Mucosa of descending colon (tissue), 3 donors: ENCODE results near the gene TGFBR3L. TPM values are rescaled to one million over a fixed set of nuclear protein-coding genes. Genes with fewer than 3 reads are reported as not detected.

ENCODE experiments used
- ATAC-seq: fragments of 200-7000 bp; cut with Tn5 transposase; one replicate; pipeline ENCODE4 v1.9.1; 2020; ENCODE audit warnings: mild to moderate bottlenecking, moderate library complexity
- DNase-seq, 3 donors: peaks; one replicate each; pipeline ENCODE4 v3.0.0-alpha.2; 2020
- H3K36me3 ChIP-seq: fragments of 200-600 bp; one replicate; pipeline ENCODE4 v1.8.0; 2021; ENCODE audit warnings: low read depth, mild to moderate bottlenecking
- H3K4me1 ChIP-seq: fragments of 200-600 bp; one replicate; pipeline ENCODE4 v1.8.0; 2021; ENCODE audit warnings: low read depth, mild to moderate bottlenecking
- H3K4me3 ChIP-seq: fragments of 200-600 bp; one replicate; pipeline ENCODE4 v1.8.0; 2021; ENCODE audit warnings: mild to moderate bottlenecking
- H3K9me3 ChIP-seq: fragments of 200-600 bp; one replicate; pipeline ENCODE4 v1.8.0; 2021; ENCODE audit warnings: mild to moderate bottlenecking
- intact Hi-C, 2 donors: fragments of 100-400 bp; cut with DNase I in 1 of 2; cut with micrococcal nuclease in 1 of 2; formaldehyde crosslinking; loops; one replicate each; pipeline versions ENCODE4 v1.11.0 to v1.11.1; 2022; cut with DNase I, micrococcal nuclease
- total RNA-seq, 3 donors: library from RNA; stranded (reverse); fragmentation: NEBNext Ultra II Directional in 2 of 3; extraction: Animal tissue kit (Norgen Biotek cat#: 25700) in 2 of 3; gene quantifications; one replicate each; pipeline versions ENCODE4 v1.2.1 to v1.2.4, GENCODE V29; 2021 to 2023
- TF ChIP-seq, protein P1 (sequence below): fragments of 200-600 bp; IDR thresholded peaks from one replicate; pipeline ENCODE4 v1.8.0; 2022; ENCODE audit warnings: antibody characterized with exemption, mild to moderate bottlenecking
- donor health status: DM: no; HTN: no; CAD: no; lungs with moderate emphysema.
- donor health status: DM: no; HTN: no; CAD: no.
- donor health status: DM: no; HTN: yes; CAD: no.

TGFBR3L gene
- total RNA-seq, 3 donors from 2014 or later, result 0.79 TPM; not detected in 2

DNA sequence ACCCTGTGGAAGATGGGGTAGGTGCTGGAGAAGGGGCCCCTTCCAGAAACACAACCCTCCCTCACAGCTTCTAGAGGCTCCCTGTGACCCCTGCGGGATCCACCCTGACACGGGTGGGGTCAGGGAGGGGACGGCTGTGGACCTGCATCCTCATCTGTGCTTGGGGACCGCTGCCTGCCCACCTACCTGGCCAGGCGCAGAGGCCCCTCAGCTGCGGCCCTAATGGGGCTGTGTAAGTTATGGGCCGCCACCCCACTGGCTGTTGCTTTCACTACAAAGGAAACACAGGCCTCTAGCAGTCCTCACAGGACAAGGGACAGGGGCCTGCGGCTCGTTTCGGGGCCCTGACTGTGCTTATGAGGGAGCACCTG is 18.3 kb downstream of the TGFBR3L start:
- H3K4me3 ChIP-seq, result no peak overlapping the region
- no peak for DNase-seq
- intact Hi-C loops, result no loop called here
- no peak for ATAC-seq
- H3K36me3 ChIP-seq, result no peaks in the 10 kb centered on the region
- TF ChIP-seq, protein P1, sequence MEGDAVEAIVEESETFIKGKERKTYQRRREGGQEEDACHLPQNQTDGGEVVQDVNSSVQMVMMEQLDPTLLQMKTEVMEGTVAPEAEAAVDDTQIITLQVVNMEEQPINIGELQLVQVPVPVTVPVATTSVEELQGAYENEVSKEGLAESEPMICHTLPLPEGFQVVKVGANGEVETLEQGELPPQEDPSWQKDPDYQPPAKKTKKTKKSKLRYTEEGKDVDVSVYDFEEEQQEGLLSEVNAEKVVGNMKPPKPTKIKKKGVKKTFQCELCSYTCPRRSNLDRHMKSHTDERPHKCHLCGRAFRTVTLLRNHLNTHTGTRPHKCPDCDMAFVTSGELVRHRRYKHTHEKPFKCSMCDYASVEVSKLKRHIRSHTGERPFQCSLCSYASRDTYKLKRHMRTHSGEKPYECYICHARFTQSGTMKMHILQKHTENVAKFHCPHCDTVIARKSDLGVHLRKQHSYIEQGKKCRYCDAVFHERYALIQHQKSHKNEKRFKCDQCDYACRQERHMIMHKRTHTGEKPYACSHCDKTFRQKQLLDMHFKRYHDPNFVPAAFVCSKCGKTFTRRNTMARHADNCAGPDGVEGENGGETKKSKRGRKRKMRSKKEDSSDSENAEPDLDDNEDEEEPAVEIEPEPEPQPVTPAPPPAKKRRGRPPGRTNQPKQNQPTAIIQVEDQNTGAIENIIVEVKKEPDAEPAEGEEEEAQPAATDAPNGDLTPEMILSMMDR, result no peak
- H3K4me1 ChIP-seq, result peaks cover 3% of the 10 kb centered on the region
- H3K9me3 ChIP-seq, result no peaks in the 10 kb centered on the region

DNA sequence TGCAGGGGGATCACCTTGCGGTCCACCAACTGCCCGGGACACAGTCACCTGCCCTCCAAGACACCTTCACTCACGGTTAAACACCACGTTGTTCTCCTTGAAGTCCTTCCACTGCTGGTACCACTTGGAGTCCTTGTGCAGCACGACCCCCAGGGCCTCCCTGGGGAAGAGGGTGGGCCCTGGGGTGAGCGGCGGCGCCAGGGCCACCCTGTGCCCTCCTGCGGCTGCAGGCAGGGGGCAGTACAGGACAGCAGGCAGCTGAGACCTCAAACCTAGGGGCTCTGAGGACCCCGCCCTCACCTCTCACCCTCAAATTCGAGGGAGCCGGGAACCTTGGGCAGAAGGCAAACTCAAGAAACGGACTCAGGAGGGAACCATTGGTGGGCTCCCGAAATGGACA is 18.8 kb downstream of the TGFBR3L start:
- no peaks in the 10 kb centered on the region for H3K36me3 ChIP-seq
- TF ChIP-seq, protein P1, result no peak
- ATAC-seq (no peak), DNase-seq (no peak)
- H3K9me3 ChIP-seq, result no peaks in the 10 kb centered on the region
- no peak overlapping the region for H3K4me3 ChIP-seq
- peaks cover 3% of the 10 kb centered on the region for H3K4me1 ChIP-seq
- intact Hi-C loops, result no loop called here

DNA sequence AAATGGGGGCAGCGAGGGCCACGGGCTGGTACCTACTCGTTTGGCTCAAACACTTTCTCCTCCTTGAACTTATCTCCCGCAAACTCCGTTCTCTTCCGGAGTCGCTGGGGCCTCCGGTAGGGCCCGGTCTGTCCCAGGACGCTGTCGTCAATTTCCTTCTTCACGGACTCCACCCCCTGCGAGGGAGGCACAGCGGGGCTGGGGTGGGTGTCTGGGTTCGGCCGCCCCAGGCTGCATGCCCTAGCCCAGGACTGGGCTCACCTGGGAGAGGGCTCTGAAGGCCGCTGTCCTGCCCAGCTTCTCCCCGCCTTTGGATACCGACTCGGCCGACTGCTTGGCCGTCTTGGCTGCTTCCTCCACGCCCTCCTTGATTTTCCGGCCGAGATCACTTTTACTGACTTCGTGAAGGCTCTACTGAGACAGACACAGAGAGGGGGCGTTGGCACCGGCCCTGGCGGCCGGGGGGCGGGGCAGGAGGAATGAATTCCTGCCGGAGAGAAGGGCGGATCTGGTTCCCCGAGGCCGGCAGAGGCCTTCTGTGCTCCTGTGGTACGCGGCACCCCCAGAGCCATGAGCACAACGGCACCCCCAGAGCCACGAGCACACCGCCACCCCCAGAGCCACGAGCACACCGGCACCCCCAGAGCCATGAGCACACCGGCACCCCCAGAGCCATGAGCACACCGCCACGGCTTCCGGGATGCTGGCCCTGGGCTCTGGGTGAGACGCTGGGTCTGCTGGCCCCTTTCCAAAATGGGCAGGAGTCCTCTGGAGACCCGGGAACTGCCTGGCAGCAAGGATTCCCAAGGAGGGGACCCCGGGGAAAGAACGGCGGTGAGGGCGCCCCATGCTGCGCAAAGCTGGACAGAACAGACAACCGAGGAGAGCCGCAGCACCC is 19.4 kb downstream of the TGFBR3L start:
- intact Hi-C loops, result no loop called here
- peak; percentile 60 for ATAC-seq
- Histone ChIP-seq H3K36me3 (no peaks in the 10 kb centered on the region), H3K4me1 (peaks cover 3% of the 10 kb centered on the region), H3K9me3 (no peaks in the 10 kb centered on the region), H3K4me3 (no peak overlapping the region)
- TF ChIP-seq, protein P1, result no peak
- peak in 1 of 3 donors; percentile 57 for DNase-seq

DNA sequence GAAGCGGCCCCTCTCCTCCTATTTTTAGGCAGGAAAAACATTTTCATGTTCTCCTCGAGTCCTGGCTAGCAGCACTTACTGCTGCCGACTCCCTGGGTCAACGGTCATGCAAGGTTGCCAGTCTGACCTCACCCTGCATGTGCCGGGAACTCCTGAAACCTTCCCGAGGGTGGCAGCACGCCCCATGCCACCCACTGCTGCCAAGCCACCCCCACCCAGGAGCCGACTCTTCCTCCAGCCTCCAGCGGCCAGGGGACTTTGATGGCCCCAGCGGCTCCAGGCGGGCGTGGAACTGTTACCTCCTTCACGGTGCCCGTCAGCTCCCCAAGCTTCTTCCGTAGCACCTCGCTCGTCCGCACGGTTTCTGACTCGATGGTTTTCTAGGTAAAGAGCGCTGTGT is 20.1 kb downstream of the TGFBR3L start:
- no peaks in the 10 kb centered on the region for H3K36me3 ChIP-seq
- TF ChIP-seq, protein P1, result no peak
- intact Hi-C loops, result no loop called here
- no peak for ATAC-seq
- DNase-seq, result no peak
- H3K4me3 ChIP-seq, result no peak overlapping the region
- H3K9me3 ChIP-seq, result no peaks in the 10 kb centered on the region
- no peaks in the 10 kb centered on the region for H3K4me1 ChIP-seq

DNA sequence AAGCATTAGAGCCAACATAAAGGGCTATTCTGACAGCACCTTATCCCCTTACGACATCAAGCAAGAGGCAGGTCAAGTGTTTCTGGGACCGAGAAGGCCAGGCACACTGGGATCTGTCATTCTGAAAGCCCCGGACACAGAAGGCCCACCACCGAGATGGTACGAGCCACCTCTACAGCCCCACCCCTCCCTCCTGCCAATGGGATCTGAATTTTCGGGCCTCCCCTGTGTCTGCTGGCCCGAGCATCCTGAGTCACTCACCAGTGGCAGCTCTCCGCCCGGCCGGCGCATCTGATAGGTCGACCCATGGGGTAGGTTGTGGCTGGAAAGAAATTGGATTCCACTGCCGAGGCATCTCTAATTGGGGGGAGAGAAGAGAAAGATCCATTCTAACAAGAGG is 26.2 kb downstream of the TGFBR3L start:
- no peaks in the 10 kb centered on the region for H3K9me3 ChIP-seq
- ATAC-seq, result no peak
- H3K36me3 ChIP-seq, result peaks cover 3% of the 10 kb centered on the region
- intact Hi-C loops, result loop anchor here (10.0 kb wide), 1 partner anchor 314 kb away; no protein-coding TSS in a partner anchor
- DNase-seq, result peak in 1 of 3 donors; percentile 37
- H3K4me1 ChIP-seq, result peaks cover 10% of the 10 kb centered on the region
- no peak overlapping the region for H3K4me3 ChIP-seq
- TF ChIP-seq, protein P1, result no peak
